Spleen (tissue), 11 donors: Measurements from ENCODE around the gene DMGDH. TPM values are rescaled to one million over a fixed set of nuclear protein-coding genes. Genes with fewer than 3 reads are reported as not detected.

Experiments
- DNase-seq: peaks from one replicate; pipeline ENCODE4 v3.0.0-alpha.2; 2020
- H3K27ac ChIP-seq, 8 donors: fragments of 200-600 bp; sonication (generic) in 7 of 8; 1 replicate in 4 of 8; 2 replicates in 4 of 8; pipeline versions ENCODE4 v1.5.0 to v1.8.0; 2016 to 2021; ENCODE audit warnings: inconsistent platforms in 4 of 8, mild to moderate bottlenecking in 4 of 8, moderate library complexity in 1 of 8
- H3K27me3 ChIP-seq, 7 donors: fragments of 200-600 bp; sonication (generic) in 6 of 7; replicated peaks in 1 of 7; 1 replicate in 4 of 7; 2 replicates in 3 of 7; pipeline versions ENCODE4 v1.5.0 to v1.8.0; 2016 to 2021; ENCODE audit warnings: inconsistent platforms in 3 of 7, mild to moderate bottlenecking in 1 of 7
- H3K36me3 ChIP-seq, 6 donors: fragments of 200-600 bp; sonication (generic) in 5 of 6; 1 replicate in 4 of 6; 2 replicates in 2 of 6; pipeline versions ENCODE4 v1.5.0 to v1.8.0; 2016 to 2021; ENCODE audit warnings: inconsistent platforms in 2 of 6
- H3K4me1 ChIP-seq, 6 donors: fragments of 200-600 bp; sonication (generic) in 5 of 6; 1 replicate in 3 of 6; 2 replicates in 3 of 6; pipeline versions ENCODE4 v1.5.0 to v1.8.0; 2016 to 2021; ENCODE audit warnings: inconsistent platforms in 3 of 6
- H3K4me3 ChIP-seq, 8 donors: fragments of 200-600 bp; sonication (generic) in 7 of 8; 1 replicate in 4 of 8; 2 replicates in 4 of 8; pipeline versions ENCODE4 v1.5.0 to v1.8.0; 2016 to 2021; ENCODE audit warnings: inconsistent platforms in 4 of 8, mild to moderate bottlenecking in 4 of 8, moderate library complexity in 2 of 8
- H3K9me3 ChIP-seq, 8 donors: fragments of 200-600 bp; sonication (generic) in 7 of 8; 1 replicate in 4 of 8; 2 replicates in 4 of 8; pipeline versions ENCODE4 v1.5.0 to v1.8.0; 2016 to 2021; ENCODE audit warnings: inconsistent platforms in 4 of 8
- POLR2A ChIP-seq, 3 donors: fragments of 450-650 bp; IDR thresholded peaks; one replicate each; pipeline ENCODE4 v1.5.1; 2017; ENCODE audit warnings: antibody characterized with exemption in 3 of 3, mild to moderate bottlenecking in 1 of 3
- POLR2AphosphoS5 ChIP-seq, 3 donors: sonication (generic); formaldehyde crosslinking; IDR thresholded peaks; one replicate each; pipeline ENCODE4 v1.5.1; 2017; ENCODE audit warnings: antibody characterized with exemption in 3 of 3
- WGBS, 5 donors: extraction: QIAGEN DNeasy Blood & Tissue Kit in 3 of 5; methylation state at CpG; one replicate each; pipeline versions ENCODE4 v1.1.5 to v1.1.7; 2013 to 2018; 5-methylcytosine and 5-hydroxymethylcytosine counted together
- intact Hi-C: fragments of 100-400 bp; cut with DNase I; formaldehyde crosslinking; loops from one replicate; pipeline ENCODE4 v1.15.0; 2023; ENCODE audit warnings: low total_unique reads
- polyA plus RNA-seq, 3 donors: library from polyadenylated mRNA; stranded (reverse); fragments of 200-250 nt; gene quantifications; one replicate each; pipeline ENCODE4 v1.2.1, GENCODE V29; 2013
- total RNA-seq, 7 donors: library from RNA; depleted of rRNA in 3 of 7; stranded (reverse); fragments of >200 nt in 3 of 7; fragmentation: NEBNext Ultra II Directional in 4 of 7; extraction: Animal tissue kit (Norgen Biotek cat#: 25700) in 4 of 7; gene quantifications; one replicate each; pipeline versions ENCODE4 v1.1.0 to v1.2.1, GENCODE V29; 2016 to 2021
- TF ChIP-seq, protein P1 (sequence below), 11 experiments: fragments of 200-600 bp in 7 of 11; fragments of 450-650 bp in 4 of 11; sonication (generic) in 4 of 11; IDR thresholded peaks in 8 of 11; conservative IDR thresholded peaks in 3 of 11; 1 replicate in 7 of 11; 2 replicates in 4 of 11; pipeline versions ENCODE4 v1.4.0 to v1.8.0; 2016 to 2021; ENCODE audit warnings: antibody characterized with exemption in 11 of 11, inconsistent platforms in 4 of 11, mild to moderate bottlenecking in 1 of 11
- donor health status: healthy with polysubstance abuse.
- donor health status: DM: no; HTN: no; CAD: no; lungs with moderate emphysema.
- donor health status: DM: no; HTN: no; CAD: no.
- donor health status: Bipolar disorder and iron deficiency.
- donor health status: healthy.
- donor health status: DM: no; HTN: no; CAD: no.
- donor health status: DM: yes; HTN: yes; CAD: no.

The DMGDH gene
- total and polyA plus RNA-seq, 10 donors = 0.06 to 1.4 (median 0.45) TPM; not detected in 2

DNA sequence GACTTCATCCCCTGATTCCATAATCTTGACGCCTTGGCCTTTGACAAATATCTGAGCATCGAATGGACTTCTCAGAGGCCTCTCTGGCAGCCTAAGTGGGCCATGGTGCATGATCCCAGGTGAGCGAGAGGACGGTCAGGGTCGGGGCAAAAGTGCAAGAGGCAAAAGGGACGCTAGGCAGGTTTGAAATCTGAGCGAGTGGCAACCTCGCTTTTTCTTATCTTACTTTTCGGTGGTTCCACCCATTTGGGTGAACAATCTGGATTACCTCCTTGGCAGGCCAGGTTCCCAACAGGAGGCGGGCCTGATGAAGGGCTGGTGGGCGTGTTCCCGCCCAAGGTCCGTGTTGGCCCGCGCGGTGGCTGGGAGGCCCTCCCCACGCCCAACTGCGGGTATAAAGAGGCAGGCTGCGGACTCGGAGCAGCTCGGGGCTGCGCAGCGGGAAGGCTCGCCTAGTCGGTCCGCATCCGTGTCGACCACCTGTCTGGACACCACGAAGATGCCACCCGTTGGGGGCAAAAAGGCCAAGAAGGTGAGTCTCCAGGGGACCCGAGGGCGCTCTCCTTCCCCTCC lies 42.0 kb upstream of the DMGDH start, which contains the start of gene BHMT:
Gene BHMT, plus strand, starts transcription at position 423 of the 573 bp plus-strand sequence. Its CDS starts 77 bp downstream, at position 500.
- no peak for TF ChIP-seq POLR2A (IDR thresholded peaks at IDR 0.05)
- TF ChIP-seq, protein P1, sequence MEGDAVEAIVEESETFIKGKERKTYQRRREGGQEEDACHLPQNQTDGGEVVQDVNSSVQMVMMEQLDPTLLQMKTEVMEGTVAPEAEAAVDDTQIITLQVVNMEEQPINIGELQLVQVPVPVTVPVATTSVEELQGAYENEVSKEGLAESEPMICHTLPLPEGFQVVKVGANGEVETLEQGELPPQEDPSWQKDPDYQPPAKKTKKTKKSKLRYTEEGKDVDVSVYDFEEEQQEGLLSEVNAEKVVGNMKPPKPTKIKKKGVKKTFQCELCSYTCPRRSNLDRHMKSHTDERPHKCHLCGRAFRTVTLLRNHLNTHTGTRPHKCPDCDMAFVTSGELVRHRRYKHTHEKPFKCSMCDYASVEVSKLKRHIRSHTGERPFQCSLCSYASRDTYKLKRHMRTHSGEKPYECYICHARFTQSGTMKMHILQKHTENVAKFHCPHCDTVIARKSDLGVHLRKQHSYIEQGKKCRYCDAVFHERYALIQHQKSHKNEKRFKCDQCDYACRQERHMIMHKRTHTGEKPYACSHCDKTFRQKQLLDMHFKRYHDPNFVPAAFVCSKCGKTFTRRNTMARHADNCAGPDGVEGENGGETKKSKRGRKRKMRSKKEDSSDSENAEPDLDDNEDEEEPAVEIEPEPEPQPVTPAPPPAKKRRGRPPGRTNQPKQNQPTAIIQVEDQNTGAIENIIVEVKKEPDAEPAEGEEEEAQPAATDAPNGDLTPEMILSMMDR (IDR thresholded peaks at IDR 0.05 in 8 of 11, conservative IDR thresholded peaks at IDR 0.05 in 3 of 11) = no peak
- no peaks in the 10 kb centered on the region for H3K36me3 ChIP-seq
- no peak within 1 kb of the TSS for H3K4me3 ChIP-seq
- no peak for DNase-seq
- 28 to 64% (median 31%) methylated on average over 11 to 32 of the region's 32 CpGs for WGBS, 5 donors
- H3K27ac ChIP-seq = no peak within 1 kb of the TSS
- no peaks in the 10 kb centered on the region for H3K9me3 ChIP-seq
- peaks cover 0 to 48% (median 36%) of the 10 kb centered on the region in 7 donors for H3K27me3 ChIP-seq
- peaks cover 0 to 10% (median 0%) of the 10 kb centered on the region in 6 donors for H3K4me1 ChIP-seq
- intact Hi-C loops = no loop called here

DNA sequence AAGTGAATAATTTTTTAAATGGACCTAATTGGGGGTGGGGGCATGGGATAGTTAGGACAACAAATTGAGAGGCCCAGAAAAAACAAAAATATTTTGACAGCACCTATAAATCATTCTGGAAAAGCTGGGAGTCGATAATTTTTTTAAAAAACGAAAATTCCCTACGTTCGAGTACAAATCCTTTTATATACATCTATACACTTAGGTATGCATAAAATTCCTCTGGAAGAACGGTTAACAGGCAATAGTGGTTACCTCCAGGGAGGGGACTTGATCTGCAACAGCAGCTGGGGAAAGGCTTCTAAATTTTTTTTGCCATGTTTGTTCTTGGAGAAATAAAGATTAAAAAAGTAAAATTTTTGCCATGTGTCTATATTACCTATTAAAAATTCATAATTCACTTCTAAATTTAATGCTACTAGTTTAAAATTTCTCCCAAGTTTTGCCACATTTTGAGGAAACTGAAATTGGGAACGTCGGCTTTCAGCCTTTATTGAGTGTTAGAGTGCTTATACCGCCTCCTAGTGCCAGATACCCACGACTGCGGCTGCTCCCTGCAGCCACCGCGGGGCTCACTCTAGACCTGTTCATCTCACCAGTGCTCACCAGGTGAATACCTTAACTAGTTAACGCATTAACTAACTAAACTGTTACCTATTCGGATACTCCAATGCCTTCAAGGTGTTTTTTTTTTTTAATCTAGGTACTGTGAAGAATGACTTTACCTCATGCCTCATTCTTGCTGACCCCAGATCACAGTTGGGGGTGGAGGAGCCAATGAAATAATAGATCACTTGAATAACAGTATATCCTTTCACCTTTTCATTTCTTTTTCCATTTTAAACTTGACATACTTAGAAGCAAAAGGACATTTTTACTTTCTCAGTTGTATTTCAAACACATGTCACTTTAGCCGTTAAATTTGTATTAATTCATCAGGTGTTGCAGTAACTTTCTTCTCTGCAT lies 40.3 kb upstream of the DMGDH start:
- Histone ChIP-seq H3K36me3 (no peaks in the 10 kb centered on the region), H3K4me1 (peaks cover 0 to 10% (median 0%) of the 10 kb centered on the region in 6 donors), H3K27ac (no peak overlapping the region), H3K27me3 (peaks cover 0 to 56% (median 40%) of the 10 kb centered on the region in 7 donors), H3K9me3 (no peaks in the 10 kb centered on the region), H3K4me3 (no peak overlapping the region)
- DNase-seq = no peak
- TF ChIP-seq POLR2AphosphoS5 (IDR thresholded peaks at IDR 0.05) = no peak
- TF ChIP-seq, protein P1 (IDR thresholded peaks at IDR 0.05 in 8 of 11, conservative IDR thresholded peaks at IDR 0.05 in 3 of 11) = peak in 7 of 11 experiments; percentile 16 to 67 (median 53)
- 41 to 46% (median 44%) methylated on average over 15 of the region's 15 CpGs for WGBS, 5 donors
- intact Hi-C loops = no loop called here

DNA sequence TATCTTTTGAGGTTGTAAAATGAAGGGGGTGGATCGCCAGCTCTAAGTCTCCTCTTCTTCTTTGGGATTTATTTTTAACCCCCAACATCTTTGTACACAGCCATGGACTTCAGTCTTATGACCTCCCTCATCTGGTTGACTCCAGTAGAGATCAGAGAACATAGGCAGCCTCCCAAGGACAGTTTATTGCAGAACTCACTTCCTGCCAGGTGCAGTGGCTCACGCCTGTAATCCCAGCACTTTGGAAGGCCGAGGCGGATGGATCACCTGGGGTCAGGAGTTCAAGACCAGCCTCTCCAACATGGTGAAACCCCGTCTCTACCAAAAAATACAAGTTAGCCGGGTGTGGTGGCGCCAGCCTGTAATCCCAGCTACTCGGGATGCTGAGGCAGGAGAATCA lies 39.3 kb upstream of the DMGDH start:
- Histone ChIP-seq H3K9me3 (no peaks in the 10 kb centered on the region), H3K27ac (no peak overlapping the region), H3K4me1 (peaks cover 0 to 10% (median 0%) of the 10 kb centered on the region in 6 donors), H3K4me3 (no peak overlapping the region), H3K27me3 (peaks cover 0 to 56% (median 40%) of the 10 kb centered on the region in 7 donors), H3K36me3 (no peaks in the 10 kb centered on the region)
- TF ChIP-seq POLR2A (IDR thresholded peaks at IDR 0.05) (no peak), POLR2AphosphoS5 (IDR thresholded peaks at IDR 0.05) (no peak)
- TF ChIP-seq, protein P1 (IDR thresholded peaks at IDR 0.05 in 8 of 11, conservative IDR thresholded peaks at IDR 0.05 in 3 of 11) = no peak
- intact Hi-C loops = no loop called here
- 60 to 80% (median 77%) methylated on average over 8 of the region's 8 CpGs for WGBS, 5 donors
- DNase-seq = no peak

DNA sequence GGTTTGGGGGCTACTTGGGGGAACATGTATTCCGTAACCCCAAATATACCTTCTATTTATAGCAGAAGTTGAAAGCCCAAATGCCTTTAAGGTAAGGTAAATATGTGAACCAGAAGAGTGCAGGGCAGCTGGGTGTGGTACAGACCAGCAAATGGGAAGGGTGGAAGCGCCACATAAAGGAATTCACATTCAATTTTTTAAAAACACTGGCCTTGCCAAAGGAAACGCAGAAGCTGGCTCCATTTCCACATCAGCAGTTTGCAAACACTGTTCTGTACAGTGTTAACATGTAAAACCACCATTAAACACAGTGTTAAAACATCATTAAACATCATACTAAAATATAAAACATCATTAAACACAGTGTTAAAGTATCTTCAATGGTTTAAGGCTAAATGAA lies 38.6 kb upstream of the DMGDH start:
- DNase-seq = no peak
- WGBS, 5 donors = 69 to 87% (median 72%) methylated on average over 3 of the region's 3 CpGs

More for the DNA sequence above, 38.6 kb upstream of the DMGDH start:
- Histone ChIP-seq H3K27ac (no peak overlapping the region), H3K36me3 (no peaks in the 10 kb centered on the region), H3K4me3 (no peak overlapping the region), H3K4me1 (peaks cover 0 to 10% (median 0%) of the 10 kb centered on the region in 6 donors), H3K27me3 (peaks cover 0 to 56% (median 38%) of the 10 kb centered on the region in 7 donors), H3K9me3 (no peaks in the 10 kb centered on the region)
- intact Hi-C loops = no loop called here
- TF ChIP-seq POLR2AphosphoS5 (IDR thresholded peaks at IDR 0.05) (no peak), POLR2A (IDR thresholded peaks at IDR 0.05) (no peak)
- TF ChIP-seq, protein P1 (IDR thresholded peaks at IDR 0.05 in 8 of 11, conservative IDR thresholded peaks at IDR 0.05 in 3 of 11) = no peak
